Measurements from ENCODE around the gene ZNF181. TPM values are rescaled to one million over a fixed set of nuclear protein-coding genes. Genes with fewer than 3 reads are reported as not detected.

Gene ZNF181
- total and polyA plus RNA-seq, 4 donors = 5.6 to 17.7 (median 7.2) TPM

- no peak for TF ChIP-seq CTCF (IDR thresholded peaks at IDR 0.05; ENCODE audit: control extremely low read depth, extremely low read depth)
- no peak overlapping the region for H3K4me3 ChIP-seq
- no peak overlapping the region for H3K9ac ChIP-seq (ENCODE audit: insufficient read depth in 1 of 2, low read length in 2 of 2)
- H3K4me1 ChIP-seq (ENCODE audit: control insufficient read depth in 5 of 5, insufficient read depth in 5 of 5, low read length in 5 of 5) = no peaks in the 10 kb centered on the region
- ATAC-seq (ENCODE audit: insufficient read depth, low FRiP score) (no peak), DNase-seq (no peak)
- peaks cover 29 to 77% (median 50%) of the 10 kb centered on the region in 4 donors for H3K9me3 ChIP-seq (ENCODE audit: control insufficient read depth in 4 of 4, insufficient read depth in 3 of 4, low read length in 3 of 4)
- WGBS, 2 donors = 97% methylated on average over 4 of the region's 4 CpGs
- no peaks in the 10 kb centered on the region for H3K27me3 ChIP-seq (ENCODE audit: control insufficient read depth in 3 of 3, insufficient read depth in 3 of 3, low read length in 2 of 3)
- H3K36me3 ChIP-seq (ENCODE audit: control insufficient read depth in 4 of 4, insufficient read depth in 4 of 4, low read length in 4 of 4) = peaks cover 11 to 53% (median 38%) of the 10 kb centered on the region in 4 donors
- no peak overlapping the region for H3K27ac ChIP-seq (ENCODE audit: low read depth in 1 of 2, low read length in 1 of 2)
Measured at GRCh38 chr19:34757441-34757840, 23.4 kb downstream of the ZNF181 start.

DNA sequence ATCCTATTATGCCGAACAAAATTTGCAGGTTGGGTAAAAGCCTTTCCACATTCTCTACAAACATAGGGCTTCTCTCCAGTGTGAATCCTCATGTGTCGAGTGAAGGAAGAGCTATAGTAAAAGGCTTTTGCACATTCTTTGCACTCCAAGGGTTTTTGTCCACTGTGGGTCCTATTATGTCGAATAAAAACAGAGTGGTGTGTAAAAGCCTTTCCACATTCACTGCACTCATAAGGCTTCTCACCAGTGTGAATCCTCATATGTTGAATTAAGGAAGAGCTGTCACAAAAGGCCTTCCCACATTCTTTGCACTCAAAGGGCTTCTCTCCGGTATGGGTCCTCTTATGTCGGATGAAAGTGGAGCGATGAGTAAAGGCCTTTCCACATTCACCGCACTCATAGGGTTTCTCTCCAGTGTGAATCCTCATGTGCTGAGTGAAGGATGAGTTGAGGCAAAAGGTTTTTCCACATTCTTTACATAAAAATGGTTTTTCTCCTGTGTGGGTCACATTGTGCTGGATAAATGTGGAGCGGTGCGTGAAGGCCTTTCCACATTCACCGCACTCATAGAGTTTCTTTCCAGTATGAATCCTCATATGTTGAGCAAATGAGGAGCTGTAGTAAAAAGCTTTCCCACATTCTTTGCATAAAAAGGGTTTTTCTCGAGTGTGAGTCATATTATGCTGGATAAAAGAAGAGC, 25.3 kb downstream of the ZNF181 start:
- Histone ChIP-seq H3K9ac (ENCODE audit: insufficient read depth in 1 of 2, low read length in 2 of 2) (no peak overlapping the region), H3K27ac (ENCODE audit: low read depth in 1 of 2, low read length in 1 of 2) (no peak overlapping the region), H3K27me3 (ENCODE audit: control insufficient read depth in 3 of 3, insufficient read depth in 3 of 3, low read length in 2 of 3) (no peaks in the 10 kb centered on the region), H3K9me3 (ENCODE audit: control insufficient read depth in 4 of 4, insufficient read depth in 3 of 4, low read length in 3 of 4) (peaks cover 31 to 75% (median 50%) of the 10 kb centered on the region in 4 donors), H3K4me3 (no peak overlapping the region), H3K36me3 (ENCODE audit: control insufficient read depth in 4 of 4, insufficient read depth in 4 of 4, low read length in 4 of 4) (peaks cover 14 to 61% (median 44%) of the 10 kb centered on the region in 4 donors), H3K4me1 (ENCODE audit: control insufficient read depth in 5 of 5, insufficient read depth in 5 of 5, low read length in 5 of 5) (no peaks in the 10 kb centered on the region)
- no peak for TF ChIP-seq CTCF (IDR thresholded peaks at IDR 0.05; ENCODE audit: control extremely low read depth, extremely low read depth)
- WGBS, 2 donors = 97% methylated on average over 11 of the region's 11 CpGs
- DNase-seq (no peak), ATAC-seq (ENCODE audit: insufficient read depth, low FRiP score) (no peak)

DNA sequence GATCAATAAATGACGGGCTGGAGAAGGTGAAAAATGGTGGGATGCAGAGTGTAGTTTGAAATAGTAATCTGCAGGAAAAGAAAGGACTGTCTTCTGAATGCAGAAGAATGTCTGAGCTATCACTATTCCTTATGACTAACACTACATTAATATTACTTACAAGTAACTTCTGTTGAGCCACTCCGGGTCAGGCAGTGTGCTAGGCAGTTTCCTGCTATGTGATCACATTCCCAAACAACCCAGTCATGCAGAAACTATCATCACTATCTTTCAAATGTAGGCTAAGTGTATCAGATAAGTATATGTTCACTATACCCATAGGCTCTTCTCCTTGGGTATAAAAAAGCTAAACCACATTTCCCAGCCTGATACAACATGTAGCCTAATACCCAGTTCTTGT, 32.3 kb downstream of the ZNF181 start:
- Histone ChIP-seq H3K9ac (ENCODE audit: insufficient read depth in 1 of 2, low read length in 2 of 2) (no peak overlapping the region), H3K36me3 (ENCODE audit: control insufficient read depth in 4 of 4, insufficient read depth in 4 of 4, low read length in 4 of 4) (peaks cover 33 to 77% (median 54%) of the 10 kb centered on the region in 4 donors), H3K4me1 (ENCODE audit: control insufficient read depth in 5 of 5, insufficient read depth in 5 of 5, low read length in 5 of 5) (no peaks in the 10 kb centered on the region), H3K4me3 (no peak overlapping the region), H3K9me3 (ENCODE audit: control insufficient read depth in 4 of 4, insufficient read depth in 3 of 4, low read length in 3 of 4) (peaks cover 7 to 32% (median 23%) of the 10 kb centered on the region in 4 donors), H3K27ac (ENCODE audit: low read depth in 1 of 2, low read length in 1 of 2) (no peak overlapping the region), H3K27me3 (ENCODE audit: control insufficient read depth in 3 of 3, insufficient read depth in 3 of 3, low read length in 2 of 3) (no peaks in the 10 kb centered on the region)
- no peak for ATAC-seq (ENCODE audit: insufficient read depth, low FRiP score)
- no peak for DNase-seq
- TF ChIP-seq CTCF (IDR thresholded peaks at IDR 0.05; ENCODE audit: control extremely low read depth, extremely low read depth) = no peak
- WGBS, 2 donors = 98% methylated on average over 2 of the region's 2 CpGs
